HK-2 (cell line): ENCODE data around the gene WNT3A.
"Not testable (repeated sequence)": the region's sequence is repeated elsewhere in the genome, so short reads cannot be mapped to it uniquely, and the experiment has no call there.

Source experiments
- DNase-seq: peaks from one replicate; pipeline ENCODE4 v3.0.0-alpha.2; 2018; ENCODE audit not compliant: unreplicated experiment

Gene WNT3A

DNA sequence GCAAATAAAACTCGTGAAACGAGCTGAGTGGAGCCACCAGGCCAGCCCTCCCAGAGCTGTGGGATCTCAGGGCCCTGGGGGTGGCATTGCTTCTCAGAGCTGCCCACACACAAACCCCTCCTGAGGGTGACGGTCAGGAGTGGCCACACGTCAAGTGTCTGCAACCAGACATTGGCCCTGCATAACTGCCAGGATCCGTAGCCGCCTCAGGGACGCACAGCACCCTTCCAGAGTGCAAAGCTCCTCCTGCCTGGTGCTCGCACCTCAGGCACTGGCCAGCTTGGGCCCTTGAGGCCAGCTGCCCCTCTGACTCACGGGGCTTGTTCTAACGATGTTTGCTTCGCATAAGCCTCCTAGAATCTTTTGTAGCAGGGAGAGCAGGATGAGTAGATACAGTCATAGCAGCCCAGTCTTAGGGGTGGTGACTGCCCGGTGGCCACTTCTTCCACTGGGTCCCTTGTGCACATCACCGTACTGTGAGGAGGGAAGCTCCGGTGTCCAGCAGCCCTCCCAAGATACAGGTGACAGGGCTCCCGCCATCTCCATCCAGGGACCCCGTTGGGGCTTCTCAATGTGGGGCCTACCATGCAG lies 5.0 kb downstream of the WNT3A start:
- DNase-seq = no peak

DNA sequence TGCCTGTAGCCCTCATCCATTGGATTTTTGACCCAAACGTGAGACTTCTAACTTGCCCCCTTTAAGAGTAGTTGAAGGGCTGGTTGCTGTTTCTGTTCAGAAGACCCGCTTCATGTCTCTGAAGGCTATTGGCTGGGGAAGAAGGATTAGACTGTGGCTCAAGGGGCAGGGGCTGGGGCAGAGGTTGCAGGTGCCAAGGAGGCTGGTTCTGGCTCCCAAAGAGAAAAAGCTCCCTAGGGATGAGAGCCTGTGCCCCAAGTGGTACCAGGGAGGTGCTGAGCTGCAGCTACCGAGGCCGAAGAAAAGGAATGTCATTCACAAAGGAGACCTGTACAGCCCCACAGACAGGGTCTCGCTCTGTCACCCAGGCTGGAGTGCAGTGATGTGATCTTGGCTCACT lies 5.8 kb downstream of the WNT3A start:
- no peak for DNase-seq

DNA sequence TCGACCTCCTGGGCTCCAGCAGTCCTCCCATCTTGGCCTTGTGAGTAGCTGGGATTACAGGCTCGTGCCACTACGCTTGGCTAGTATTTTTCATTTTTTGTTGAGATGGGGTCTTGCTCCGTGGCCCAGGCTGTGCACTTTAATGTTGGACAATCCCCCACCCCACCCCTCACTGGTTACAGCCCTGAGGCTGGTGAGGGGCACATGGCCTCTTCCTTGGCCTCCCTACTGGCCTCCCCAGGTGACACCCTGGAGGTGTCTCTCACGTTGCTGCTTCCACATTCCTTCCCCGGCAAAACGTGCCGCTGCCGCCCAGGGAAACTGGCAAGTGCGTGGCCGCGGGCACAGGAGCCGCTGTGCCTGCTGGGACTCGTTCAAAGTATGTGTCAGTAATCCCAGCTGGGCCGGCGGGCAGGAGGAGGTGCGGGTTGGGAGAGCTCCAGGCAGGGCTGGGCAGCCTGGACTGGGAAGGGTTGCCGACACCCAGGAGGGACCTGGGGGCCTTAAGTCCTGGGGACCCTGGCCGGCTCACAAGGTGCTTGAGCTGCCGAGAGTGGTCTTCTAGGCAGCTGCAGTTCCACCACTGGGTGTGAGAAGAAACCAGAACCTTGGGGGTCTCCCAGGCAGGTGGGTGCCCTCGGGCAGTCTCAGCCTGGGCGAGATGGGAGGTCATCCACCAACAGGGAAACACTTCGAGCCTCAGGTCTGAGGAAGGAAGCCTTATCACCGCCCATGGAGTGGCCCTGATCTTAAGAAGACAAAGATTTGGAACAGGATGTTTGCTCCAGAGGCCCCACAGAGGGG lies 6.5 kb downstream of the WNT3A start:
- no peak for DNase-seq

DNA sequence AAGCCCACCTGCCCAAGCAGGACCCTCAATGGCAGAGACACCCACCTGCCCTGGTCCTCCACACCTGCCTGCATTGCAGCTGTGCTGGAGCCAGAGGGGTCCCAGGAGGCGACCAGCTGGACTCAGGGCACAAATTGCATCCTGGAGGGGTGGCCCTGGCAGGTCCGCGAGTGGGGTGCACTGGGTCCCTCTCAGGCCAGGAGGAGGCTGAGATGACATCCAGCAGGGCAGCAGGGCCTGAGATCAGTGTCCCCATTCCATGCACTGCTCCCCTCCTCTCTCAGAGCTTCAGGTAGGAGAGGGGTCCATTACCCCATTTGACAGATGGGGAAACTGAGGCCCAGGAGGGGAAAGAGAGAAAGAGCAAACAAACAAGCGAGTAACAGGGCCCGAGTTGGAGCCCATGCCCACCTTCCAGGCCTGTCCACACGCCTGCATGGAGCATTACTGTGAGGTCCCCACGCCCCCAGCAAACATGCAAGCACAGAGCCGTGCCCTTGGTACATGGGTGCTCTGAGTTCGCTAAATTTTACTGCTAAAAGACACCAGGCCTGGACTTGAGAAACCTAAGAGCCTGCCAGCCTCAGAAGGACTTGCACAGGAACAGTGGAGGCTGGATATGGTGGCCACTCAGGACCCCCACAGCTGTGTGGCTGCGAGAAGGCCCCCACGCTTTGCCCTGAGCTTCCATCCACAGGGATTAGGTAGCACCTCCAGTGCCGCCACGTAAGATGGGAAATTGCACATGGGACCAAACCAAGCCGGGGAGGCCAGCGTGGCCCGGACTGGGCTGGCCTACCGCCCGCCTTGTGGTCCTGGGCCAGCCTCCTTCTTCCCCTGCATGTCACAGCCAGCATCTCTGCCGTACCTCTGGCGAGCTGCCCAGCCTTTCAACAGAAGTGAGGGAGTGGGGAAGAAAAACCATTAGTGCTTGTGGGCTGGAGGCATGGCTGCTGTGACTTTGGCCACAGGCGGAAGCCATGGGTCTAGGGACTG lies 7.4 kb downstream of the WNT3A start:
- no peak for DNase-seq

DNA sequence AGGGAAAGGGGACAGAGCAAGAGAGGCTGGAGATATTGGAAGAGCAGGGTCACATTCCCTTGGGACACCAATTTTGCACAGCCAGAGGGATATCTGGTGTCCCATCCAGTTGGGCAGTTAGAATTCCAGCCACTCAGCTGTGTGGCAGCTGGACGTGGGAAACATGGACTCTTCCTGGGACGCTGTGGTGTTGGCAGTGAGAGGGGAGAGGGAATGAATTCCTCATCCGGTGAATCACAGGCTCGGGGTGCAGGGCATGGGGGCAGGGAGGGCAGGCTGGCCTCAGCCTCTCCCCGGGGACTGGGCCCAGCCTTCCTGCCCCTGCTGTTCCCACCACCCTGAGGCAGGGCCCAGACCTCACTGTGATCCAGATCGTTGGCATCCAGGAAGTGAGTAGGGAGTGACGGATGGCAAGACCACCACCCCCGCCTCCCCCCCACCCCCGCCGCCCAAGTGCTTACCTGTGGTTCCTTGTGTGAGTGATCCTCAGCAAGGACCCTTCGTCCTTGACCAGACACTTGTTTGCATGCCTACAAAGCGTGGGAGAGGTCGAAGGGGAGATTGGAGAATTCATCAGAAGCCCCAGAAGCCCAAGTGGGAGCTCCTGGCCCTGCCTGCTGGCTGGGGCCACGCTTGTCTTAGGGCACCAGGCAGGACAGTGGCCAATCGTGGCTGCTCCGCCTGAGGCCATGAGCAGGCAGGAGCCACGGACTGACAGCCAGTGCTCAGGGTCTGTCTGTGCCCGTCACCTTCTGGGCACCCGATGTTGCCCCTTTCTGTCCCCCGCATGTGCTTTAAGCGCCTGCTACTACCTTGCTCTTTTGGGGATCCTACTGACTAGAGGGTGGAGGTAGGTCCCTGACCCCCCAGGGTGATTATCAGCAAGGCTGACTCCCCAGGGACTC lies 8.7 kb downstream of the WNT3A start:
- DNase-seq = peak; percentile 72

DNA sequence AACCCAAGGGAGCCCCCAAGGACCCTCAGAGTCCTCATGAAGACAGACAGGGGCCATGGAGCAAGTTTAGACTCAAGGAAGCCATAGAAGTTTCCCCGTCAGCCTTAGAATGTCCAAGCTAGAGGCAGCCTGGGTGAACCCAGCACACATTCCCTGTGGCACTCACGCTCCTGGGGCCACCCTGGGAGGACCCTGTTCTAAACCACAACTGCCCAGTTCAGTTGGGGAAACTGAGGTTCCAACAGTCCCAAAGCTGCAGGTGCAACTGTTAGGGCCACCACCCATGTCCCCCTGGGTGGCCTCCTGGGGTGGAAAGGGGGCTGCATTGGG lies 9.3 kb downstream of the WNT3A start:
- DNase-seq = no peak

DNA sequence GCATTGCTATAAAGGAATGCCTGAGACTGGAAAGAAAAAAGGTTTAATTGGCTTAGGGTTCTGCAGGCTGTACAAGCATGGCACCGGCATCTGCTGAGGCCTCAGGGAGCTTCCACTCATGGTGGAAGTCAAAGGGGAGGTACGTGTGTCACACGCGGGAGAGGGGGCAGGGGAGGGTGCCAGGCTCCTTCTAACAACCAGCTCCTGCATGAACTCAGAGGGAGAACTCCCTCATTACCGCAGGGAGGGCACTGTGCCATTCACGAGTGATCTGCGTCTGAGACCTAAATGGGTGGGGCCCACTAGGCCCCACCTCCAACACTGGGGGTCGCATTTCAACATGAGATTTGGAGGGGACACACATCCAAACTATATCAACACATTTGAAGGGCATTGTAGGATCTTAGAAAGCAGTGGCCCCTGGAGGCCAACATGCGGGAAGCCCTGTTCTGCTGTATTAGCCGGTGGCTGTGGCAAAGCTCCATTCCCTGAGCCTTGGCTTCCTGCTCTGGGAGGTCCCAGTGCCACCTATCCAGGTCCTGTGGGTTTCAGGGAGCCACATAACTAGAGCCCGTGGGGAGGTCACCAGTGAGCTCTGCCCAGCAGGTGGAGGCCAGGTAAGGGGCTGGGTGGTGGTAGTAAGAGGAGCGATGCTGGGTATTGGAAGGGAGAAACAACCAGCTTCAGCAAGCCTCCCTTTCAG lies 10.0 kb downstream of the WNT3A start:
- no peak for DNase-seq

DNA sequence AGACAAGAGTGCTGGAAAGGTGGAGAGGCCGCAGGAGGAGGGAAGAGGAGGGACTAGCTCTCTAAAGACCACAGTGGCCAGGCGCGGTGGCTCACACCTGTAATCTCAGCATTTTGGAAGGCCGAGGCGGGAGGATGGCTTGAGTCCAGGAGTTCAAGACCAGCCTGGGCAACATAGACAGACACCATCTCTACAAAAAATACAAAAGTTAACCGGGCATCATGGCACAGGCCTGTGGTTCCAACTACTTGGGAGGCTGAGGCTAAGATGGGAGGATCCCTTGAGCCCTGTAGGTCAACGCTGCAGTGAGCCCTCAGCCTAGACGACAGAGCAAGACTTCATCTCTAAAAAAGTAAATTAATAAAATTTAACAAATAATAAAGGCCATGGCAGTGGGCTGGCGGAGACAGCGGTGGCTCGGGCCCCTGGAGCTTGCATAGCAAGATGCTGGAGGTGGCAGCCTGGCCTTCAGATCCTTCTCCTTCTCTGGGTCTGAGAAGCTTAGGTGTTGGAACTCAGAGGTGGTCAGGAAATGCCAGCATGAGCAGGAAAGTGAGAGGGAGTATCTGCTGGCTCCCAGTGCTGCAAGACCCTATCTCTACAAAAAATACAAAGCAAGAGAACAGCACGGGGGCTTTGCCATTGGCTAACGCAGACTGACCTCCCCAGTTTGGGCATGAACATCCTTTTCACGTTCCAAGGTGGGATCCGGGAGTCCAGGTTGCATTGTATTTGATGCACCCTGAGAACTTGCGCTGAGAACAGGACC lies 10.7 kb downstream of the WNT3A start:
- no peak for DNase-seq

DNA sequence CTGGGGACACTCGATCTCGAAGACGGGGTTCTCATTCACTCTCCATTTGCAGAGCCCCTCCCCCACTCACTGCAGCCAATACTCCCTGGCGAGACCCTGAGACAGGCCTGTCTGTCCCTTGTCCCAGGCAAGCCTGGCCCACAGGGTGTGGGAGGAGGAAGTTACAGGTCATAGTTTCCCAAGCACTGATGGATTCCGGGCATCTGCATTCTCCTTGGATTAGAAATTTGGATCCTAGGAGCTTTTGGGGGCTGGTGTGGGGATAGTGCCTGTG lies 11.3 kb downstream of the WNT3A start:
- no peak for DNase-seq

DNA sequence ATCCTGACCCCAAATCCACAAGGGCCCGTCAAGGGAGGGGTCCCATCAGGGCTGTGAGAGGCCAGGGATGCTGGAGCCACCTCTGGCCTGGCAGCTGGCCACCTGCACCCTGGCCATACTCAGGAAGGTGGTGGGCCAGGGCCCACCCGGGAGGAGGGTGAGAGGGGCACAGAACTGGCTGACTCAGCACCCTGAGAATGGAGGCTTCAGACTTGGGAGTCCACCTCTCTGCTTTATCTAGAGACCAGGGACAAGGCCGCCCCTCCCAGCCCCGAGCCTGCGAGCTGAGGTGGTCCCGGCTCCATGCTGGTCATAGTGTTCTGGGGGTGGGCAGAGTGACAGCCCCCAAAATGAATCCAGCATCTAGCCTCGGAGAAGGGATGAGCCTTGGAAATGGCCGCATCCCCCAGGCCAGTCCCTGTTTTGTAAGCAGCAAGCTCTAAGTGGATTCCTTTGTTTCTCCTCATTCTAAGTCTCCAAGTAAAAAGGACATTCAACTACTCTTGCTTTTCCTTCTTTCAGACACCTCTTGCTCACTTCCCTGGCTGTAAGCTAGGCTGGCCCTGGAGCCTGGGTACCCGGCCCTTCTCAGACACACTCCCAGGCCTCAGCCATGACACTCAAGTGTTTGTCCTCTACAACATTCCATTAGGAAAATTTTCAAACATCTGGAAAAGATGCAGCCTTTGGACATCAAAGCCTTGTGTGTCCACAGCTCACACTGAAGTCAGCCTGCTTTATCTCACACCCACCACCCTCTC lies 12.3 kb downstream of the WNT3A start:
- DNase-seq = no peak

DNA sequence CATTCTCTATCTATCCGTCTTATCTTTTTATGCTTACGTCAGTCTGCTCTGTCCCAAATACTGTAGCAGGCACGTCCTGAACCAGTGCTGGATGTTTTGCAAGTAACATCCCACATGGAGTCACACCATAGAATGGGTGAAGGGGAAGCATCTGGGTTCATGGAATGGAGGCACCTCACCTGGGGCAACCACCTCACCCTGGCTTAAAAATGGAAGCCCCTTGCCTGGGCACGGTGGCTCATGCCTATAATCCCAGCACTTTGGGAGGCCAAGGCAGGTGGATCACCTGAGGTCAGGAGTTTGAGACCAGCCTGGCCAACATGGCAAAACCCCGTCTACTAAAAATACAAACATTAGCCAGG lies 12.9 kb downstream of the WNT3A start:
- DNase-seq = not testable (repeated sequence)

DNA sequence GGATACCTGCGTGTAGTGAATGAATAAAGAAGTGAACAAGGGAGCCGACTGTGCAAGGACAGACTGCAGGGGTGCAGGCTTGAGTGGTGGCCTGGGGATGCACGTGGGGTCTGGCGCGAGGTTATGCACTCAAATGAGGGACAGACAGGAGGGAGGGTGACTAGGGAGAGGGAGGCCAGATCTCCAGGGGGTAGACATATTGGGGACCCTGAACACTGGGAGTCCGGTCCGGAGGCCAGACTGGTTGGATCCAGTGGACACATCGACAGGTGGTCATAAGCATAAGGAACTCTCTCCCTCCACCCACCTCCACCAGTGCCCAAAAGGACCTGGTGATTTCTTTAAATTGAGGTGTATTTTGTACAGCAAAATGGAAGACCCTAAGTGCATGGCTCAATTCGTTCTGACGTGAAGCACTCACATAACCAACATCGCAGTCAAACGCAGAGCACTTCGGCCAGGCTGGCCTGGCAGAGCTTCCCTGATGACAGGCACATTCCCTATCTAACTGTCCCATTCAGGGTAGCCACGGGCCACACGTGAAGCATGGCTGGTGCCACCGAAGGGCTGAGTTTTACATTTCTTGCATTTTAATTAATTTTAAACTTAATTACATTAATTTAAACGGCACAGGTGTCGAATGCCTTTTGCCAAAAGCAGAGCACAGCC lies 14.0 kb downstream of the WNT3A start:
- no peak for DNase-seq

DNA sequence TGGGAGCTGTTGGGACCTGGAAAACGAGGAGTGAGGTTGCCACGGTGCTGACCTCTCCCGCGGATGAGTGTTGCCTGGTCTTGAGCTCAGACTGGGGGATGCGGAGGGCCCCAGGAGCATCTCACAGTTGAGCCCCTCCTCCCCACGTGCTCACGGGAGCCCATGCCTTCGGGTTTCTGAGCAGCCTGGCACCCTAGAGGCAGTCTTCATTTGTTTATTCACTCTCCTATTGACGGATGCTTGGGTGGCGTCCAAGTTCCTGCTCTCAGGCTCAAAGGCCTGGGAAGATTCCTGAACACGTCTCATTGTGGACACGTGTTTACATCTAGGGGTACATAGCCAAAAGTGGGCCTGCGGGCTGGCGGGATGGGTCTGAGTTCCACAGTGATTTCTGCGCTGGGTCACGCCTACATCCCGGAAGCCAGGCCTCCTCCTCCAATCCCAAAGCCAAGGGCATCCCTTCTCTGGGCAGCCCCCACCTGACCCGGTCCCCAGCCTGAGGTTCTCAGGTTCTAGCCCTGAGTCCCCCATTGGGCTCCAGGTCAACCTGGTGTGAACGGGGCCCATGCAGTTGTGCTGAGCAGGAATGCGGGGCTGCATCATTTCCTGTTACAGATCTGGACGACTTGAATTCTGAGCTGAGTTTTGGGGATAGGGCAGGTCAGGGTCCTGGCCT lies 14.7 kb downstream of the WNT3A start:
- DNase-seq = no peak

DNA sequence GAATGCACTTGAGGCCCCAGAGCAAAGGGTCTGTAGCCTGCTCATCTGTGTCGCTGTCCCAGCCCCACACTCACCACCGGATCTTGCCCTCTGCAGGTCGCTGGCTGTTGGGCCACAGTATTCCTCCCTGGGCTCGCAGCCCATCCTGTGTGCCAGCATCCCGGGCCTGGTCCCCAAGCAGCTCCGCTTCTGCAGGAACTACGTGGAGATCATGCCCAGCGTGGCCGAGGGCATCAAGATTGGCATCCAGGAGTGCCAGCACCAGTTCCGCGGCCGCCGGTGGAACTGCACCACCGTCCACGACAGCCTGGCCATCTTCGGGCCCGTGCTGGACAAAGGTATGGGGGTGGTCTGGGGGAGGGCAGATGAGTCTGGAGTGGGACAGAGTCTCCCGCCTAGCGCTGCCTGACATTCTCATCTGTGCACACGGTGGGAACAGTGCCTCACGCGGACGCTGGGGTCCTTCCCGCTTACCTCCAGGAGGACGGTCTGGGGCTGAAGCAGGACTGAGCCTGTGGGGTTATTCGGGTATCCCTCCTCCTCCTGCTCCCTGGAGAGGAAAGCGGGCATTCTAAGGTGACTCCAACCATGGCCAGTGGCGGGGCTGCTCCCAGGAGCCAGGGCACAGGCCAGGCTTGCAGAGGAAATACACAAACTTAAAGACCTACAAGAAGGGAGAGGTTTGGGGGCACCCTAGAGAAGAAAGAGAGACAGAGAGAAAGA lies 15.9 kb downstream of the WNT3A start:
- no peak for DNase-seq

DNA sequence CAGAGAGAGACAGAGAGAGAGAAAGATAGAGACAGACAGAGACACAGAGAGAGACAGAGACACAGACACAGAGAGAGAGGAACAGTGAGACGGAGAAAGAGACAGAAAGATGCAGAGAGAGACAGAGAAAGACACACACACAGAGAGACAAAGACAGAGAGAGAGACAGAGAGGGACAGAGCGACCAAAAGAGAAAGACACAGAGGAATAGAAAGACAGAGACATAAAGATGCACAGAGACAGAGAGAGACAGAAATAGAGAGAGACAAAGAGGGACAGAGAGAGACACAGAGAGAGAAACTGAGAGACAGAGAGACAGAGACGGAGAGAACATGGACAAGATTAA lies 16.5 kb downstream of the WNT3A start:
- DNase-seq = no peak

DNA sequence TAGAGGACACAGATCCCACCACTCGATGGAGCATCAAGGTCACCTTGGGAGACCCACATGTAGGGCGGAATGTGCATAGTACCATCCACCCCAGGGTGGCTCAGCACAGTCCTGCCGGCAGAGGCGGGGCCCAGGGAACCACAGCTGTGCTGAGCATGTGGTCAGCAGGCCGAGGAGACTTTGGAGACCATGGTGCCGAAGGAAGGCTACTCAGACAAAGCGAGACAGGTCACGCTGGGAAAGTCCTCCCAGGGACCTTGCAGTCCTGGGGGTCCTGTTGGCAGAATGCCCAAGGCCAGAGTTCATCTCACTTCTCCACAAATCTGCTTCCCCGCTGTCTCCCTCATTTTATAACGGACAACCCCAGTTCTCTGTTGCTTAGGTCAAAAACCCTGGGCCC lies 22.5 kb downstream of the WNT3A start:
- no peak for DNase-seq

DNA sequence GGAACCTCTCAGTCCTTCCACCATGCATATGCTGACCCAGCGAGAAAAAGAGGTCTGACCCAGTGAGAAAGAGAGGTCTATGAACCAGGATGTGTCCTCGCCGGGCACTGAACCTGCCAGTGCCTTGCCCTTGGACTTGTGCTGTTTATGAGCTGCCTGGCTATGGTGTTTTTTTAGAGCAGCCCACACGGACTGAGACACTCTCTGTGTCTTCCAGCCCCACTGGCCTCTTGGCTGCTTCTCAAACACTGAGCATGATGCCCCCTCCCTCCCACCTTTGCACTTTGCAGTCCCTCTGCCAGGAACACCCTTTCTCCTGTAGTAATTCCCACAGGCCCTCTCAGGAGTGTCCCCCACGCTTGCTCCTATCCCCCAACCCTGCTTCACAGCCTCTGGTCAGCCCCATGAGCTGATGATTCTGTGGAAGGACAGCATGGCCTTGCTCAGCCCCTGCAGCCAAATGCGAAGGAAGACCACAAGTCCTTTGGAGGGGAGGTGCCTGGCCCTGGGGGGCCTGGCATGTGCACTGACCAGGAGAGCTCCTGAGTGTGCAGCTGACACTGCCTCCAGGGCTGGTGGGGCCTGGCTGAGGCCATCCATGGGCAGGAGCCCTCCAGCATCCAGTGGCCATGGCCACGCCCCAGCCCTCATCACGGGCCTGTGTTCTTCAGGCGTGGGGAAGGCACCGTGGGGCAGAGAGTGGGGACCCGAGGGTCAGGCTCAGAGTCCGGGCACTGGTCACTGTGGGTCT lies 23.8 kb downstream of the WNT3A start:
- DNase-seq = no peak
